Mesangial cell (primary cell): Measurements from ENCODE around the gene FMNL1. TPM values are rescaled to one million over a fixed set of nuclear protein-coding genes. Genes with fewer than 3 reads are reported as not detected.

ENCODE experiments used
- total RNA-seq: library from RNA; depleted of rRNA; stranded (reverse); fragments of >200 nt; gene quantifications from 2 replicates; pipeline ENCODE4 v1.2.3, GENCODE V29; 2015

Gene FMNL1
- 10.6 and 11.4 TPM in 2 replicates for total RNA-seq

GRCh38 chr17:45221081-45222013 lies at the start of gene FMNL1:
FMNL1 (plus strand) TSS chr17:45221885; CDS start chr17:45222125, 240 bp downstream.

GRCh38 chr17:45261577-45262515 lies 40.2 kb downstream of the FMNL1 start, which contains the start of gene SPATA32:
SPATA32 (minus strand) TSS chr17:45262094; CDS start chr17:45262016, 78 bp downstream.

Other genes starting within 250 kb of the FMNL1 start
- gene DCAKD, start 170.3 kb upstream of the FMNL1 start, total RNA-seq = 42.5 and 77.6 TPM in 2 replicates
- 66.0 and 69.9 TPM in 2 replicates for gene NMT1, start 160.6 kb upstream of the FMNL1 start, total RNA-seq
- gene PLCD3, start 89.4 kb upstream of the FMNL1 start, total RNA-seq = 74.5 and 178 TPM in 2 replicates
- gene ACBD4, start 86.2 kb upstream of the FMNL1 start, total RNA-seq = 2.9 and 10.6 TPM in 2 replicates
- 9.6 and 14.8 TPM in 2 replicates for gene HEXIM1, start 73.4 kb upstream of the FMNL1 start, total RNA-seq
- gene HEXIM2, start 60.0 kb upstream of the FMNL1 start, total RNA-seq = 5.2 and 13.4 TPM in 2 replicates
- not detected in 2 replicates for gene SPATA32, start 40.2 kb downstream of the FMNL1 start, total RNA-seq
- 4.6 and 6.0 TPM in 2 replicates for gene MAP3K14, start 95.1 kb downstream of the FMNL1 start, total RNA-seq
- gene ARHGAP27, start 211.0 kb downstream of the FMNL1 start, total RNA-seq = 11.1 and 14.1 TPM in 2 replicates